HS-27A (cell line): ENCODE data around the gene ZG16.
"Not testable (repeated sequence)": the region's sequence is repeated elsewhere in the genome, so short reads cannot be mapped to it uniquely, and the experiment has no call there.

Experiments used
- DNase-seq: peaks from one replicate; pipeline ENCODE4 v3.0.0-alpha.2; 2012; ENCODE audit warnings: low read depth, missing footprints

ZG16 gene

DNA sequence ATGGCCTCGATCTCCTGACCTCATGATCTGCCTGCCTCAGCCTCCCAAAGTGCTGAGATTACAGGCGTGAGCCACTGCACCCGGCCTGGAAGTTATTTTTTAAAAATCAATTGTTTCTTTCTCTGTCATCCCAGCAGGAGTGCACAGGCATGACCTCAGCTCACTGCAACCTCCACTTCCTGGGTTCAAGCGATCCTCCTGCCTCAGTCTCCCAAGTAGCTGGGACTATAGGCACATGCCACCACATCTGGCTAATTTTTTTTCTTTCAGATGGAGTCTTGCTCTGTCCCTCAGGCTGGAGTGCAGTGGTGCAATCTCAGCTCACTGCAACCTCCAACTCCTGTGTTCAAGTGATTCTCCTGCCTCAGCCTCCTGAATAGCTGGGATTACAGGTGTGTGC is 9.1 kb downstream of the ZG16 start:
- DNase-seq, result not testable (repeated sequence)

DNA sequence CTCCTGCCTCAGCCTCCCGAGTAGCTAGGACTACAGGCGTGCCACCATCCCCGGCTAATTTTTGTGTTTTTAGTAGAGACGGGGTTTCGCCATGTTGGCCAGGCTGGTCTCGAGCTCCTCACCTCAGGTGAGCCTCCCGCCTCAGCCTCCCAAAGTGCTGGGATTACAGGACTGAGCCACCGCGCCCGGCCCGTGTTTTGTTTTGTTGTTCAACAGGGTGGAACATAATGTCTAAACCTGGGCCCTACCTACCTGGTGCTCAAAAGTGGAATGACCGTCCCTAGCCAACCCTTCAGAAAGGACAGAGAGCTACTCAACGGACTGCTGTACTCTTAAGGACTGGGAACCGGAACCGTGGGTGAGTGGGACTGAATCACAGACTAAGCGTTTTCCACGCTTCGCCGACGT is 11.7 kb downstream of the ZG16 start:
- DNase-seq, result no peak

GRCh38 chr16:29790183-29790948 is 12.3 kb downstream of the ZG16 start, which contains the start of gene KIF22:
KIF22 (plus strand) TSS chr16:29790751; CDS start chr16:29790760, 9 bp downstream.
- DNase-seq, result peak; percentile 96

- no peak for DNase-seq
Measured at GRCh38 chr16:29790949-29791844, 13.1 kb downstream of the ZG16 start.

- DNase-seq, result no peak
Measured at GRCh38 chr16:29791845-29792807, 14.1 kb downstream of the ZG16 start.

GRCh38 chr16:29793153-29793552 is 15.1 kb downstream of the ZG16 start:
- DNase-seq, result not testable (repeated sequence)

DNA sequence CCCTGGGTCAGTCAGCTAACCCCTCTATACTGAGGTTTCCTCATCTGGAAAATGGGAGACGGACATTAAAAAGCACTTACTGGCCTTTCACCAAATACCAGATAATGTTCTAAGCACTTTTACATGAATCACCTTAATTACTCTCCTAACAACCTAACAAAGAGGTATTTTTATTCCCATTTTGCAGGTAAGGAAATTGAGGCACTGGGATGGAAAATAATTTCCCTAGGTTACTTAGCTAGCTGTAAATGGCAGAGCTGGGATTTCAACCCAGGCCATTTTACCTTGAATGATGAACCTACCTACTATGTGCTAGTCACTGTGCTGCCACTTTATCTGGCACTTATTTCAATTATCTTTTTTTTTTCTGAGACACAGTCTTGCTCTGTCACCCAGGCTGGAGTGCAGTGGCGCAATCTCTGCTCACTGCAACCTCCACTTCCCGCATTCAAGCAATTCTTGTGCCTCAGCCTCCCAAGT is 16.2 kb downstream of the ZG16 start:
- DNase-seq, result no peak

GRCh38 chr16:29802416-29802935 is 24.4 kb downstream of the ZG16 start:
- no peak for DNase-seq

GRCh38 chr16:29804020-29804419 is 26.0 kb downstream of the ZG16 start:
- no peak for DNase-seq

- DNase-seq, result no peak
Measured at GRCh38 chr16:29804455-29805231, 26.6 kb downstream of the ZG16 start.

DNA sequence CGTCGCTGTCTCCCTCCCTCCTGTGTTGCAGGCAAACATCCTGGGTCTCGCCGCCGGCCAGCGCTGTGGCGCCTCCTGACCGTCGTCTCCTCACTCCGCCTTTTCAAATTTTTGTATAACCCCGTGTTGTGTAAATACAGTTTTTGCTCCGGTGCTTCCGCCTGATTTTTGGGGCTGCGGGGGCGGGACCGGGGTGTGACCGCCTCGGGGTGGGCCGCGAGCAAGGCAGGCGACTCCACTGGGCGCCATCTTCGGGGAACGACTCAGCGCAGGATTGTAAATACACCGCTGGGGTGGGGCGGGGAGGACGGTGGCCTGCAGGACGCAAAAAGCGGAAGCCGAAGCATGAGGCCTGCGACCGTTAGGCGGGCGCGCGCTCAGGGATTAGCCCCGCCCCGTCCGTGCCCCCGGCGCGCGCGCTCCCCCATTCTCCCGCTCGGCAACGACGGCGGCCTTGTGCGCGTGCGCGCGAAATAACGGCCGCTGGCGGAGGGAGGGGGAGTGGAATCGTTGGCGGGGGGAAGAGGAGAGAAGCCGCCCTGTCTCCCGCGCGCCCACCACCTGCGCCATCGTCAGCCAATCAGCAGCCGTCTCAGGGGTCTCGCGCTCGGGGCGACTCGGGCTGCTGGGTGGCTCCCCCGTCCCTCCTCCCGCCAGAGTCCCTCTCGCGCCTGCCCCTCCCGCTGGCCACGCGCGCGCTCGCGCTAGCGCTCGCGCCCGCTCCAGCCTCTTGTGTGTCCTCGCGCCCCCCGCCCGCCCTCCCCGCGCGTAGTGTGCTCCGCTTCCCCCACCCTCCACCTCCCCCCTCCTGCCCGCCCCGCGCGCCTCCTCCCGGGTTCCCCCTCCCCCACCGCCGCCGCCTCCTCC is 27.4 kb downstream of the ZG16 start:
- no peak for DNase-seq

GRCh38 chr16:29806099-29806579 is 28.1 kb downstream of the ZG16 start, which contains the start of gene MAZ:
MAZ (plus strand) TSS chr16:29806529; CDS start chr16:29806702, 173 bp downstream.
- no peak for DNase-seq

DNA sequence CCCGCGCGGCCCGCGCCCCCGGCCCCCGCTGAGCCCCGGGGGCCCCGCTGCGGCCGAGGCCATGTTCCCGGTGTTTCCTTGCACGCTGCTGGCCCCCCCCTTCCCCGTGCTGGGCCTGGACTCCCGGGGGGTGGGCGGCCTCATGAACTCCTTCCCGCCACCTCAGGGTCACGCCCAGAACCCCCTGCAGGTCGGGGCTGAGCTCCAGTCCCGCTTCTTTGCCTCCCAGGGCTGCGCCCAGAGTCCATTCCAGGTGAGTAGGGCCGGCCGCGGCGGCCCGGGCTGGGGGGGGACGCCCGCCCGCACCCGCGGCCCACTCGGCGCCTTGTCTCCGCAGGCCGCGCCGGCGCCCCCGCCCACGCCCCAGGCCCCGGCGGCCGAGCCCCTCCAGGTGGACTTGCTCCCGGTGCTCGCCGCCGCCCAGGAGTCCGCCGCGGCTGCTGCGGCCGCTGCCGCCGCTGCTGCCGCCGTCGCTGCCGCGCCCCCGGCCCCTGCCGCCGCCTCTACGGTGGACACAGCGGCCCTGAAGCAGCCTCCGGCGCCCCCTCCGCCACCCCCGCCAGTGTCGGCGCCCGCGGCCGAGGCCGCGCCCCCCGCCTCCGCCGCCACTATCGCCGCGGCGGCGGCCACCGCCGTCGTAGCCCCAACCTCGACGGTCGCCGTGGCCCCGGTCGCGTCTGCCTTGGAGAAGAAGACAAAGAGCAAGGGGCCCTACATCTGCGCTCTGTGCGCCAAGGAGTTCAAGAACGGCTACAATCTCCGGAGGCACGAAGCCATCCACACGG is 28.8 kb downstream of the ZG16 start:
- no peak for DNase-seq

DNA sequence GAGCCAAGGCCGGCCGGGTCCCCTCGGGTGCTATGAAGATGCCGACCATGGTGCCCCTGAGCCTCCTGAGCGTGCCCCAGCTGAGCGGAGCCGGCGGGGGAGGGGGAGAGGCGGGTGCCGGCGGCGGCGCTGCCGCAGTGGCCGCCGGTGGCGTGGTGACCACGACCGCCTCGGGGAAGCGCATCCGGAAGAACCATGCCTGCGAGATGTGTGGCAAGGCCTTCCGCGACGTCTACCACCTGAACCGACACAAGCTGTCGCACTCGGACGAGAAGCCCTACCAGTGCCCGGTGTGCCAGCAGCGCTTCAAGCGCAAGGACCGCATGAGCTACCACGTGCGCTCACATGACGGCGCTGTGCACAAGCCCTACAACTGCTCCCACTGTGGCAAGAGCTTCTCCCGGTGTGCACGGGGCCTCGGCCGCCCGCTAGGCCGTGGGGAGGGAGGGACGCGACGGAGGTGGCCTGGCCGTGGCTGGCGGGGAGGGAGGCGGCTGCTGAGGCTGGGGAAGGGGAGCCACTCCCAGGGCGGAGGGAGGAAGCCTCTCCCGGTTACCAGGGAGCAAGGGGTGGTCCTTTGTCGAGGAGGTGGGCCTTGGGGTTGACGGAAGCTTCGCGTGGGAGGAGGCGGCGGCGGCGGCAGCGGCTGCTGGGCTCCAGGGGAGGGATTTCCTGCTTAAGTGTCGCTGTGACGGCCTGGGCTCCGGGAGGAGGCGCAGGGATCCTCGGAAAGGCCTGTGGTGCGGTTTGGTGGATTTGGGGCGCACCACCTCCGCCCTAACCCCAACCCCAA is 29.6 kb downstream of the ZG16 start:
- DNase-seq, result no peak

DNA sequence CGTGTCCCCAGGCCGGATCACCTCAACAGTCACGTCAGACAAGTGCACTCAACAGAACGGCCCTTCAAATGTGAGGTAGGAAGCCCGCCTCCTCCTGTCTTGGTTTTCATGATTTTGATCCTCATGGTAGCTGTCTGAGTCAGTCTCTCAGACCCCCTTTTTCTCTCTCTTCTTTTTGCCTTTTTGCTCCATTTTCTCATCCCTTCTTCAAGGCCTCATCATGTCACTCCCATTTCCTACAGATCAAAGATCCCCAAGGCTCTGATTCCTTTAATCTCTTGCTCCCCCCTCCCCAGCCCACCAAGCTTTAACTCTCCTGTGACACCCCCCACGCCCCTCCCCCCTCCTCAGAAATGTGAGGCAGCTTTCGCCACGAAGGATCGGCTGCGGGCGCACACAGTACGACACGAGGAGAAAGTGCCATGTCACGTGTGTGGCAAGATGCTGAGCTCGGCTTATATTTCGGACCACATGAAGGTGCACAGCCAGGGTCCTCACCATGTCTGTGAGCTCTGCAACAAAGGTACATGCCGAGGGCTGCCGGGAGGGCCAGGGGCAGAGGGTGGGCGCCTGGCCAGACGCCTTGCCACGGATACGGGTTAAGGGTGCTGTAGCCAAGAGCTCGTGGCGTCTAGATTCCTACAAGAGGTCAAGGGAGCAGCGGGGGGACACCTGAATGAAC is 30.3 kb downstream of the ZG16 start:
- no peak for DNase-seq

- no peak for DNase-seq
Measured at GRCh38 chr16:29809031-29809747, 31.1 kb downstream of the ZG16 start.
